HG03066 (cell line): ENCODE measurements around the gene C5orf58.
A peak's percentile ranks its signal among the peaks of the same experiment; 100 is the strongest.

Experiments
- ATAC-seq: cut with Tn5 transposase; IDR thresholded peaks from one replicate; pipeline ENCODE4 v1.9.1; 2021; ENCODE audit warnings: low read depth; ENCODE audit not compliant: unreplicated experiment

C5orf58 gene

DNA sequence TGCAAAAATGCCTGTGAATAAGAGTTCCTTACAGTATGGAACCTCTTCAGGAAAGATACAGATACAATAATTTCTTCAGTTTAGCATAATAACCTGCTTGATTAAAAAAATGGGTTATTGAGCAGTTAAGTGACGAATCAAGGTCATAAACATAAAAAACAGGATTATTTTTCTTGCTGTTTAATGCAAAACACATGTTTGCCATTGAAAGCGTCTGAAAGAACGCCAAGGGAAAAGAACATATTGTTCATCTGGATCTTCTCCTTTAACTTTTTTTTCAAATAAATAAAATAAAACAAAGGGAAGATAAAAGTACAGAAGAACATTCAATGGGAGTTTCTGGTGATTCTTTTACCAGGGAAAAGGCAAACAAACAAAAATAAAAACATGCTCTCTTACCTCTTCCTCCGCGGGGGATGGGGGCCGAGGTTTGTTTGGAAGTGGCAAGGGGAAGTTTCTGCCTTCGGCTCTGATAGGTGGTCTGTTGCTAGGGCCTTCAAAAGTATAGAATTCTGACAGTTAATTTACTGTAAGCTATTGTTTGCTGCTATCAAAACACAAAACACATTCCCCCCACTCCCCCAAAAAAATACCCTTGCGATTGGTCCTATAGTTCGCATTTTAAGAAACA, 20.1 kb downstream of the C5orf58 start:
- ATAC-seq: no peak

DNA sequence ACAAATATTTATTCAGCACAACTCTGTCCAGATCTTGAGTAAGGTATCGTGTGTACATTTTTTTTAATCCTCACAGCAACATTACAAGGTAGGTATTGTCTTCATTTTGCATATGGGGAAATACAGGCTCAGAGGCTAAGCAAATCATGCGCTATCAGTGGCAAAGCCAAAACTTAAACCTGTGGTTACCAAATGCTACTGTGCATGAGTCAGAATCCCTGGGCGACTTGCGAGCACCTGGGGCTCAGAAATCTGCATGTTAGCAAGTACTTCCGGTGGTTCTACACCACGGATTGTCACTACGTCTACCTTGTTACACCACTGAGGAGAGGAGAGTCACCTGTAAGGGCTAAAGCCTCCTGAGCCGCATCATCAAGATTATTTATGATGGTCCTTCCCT, 21.3 kb downstream of the C5orf58 start:
- ATAC-seq: peak; percentile 86

DNA sequence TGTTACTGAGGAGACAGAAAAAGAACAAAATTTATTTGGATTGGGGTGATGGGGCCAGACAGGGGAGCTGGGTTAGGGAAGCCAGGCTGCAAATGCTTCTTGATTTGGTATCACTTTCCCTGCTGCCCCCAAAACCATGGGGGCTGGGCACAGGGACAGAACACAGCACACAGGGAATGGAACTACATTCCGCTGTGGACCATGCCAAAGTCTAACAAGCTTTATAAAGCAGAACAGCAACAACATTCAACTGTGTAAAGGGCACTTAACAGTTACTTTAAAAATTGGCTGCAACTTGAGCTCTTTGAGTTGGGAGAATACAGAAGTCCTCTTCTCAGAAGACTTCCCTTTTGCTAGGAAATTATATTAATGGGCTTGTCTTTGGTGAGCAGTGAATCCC, 23.8 kb downstream of the C5orf58 start:
- no peak for ATAC-seq

DNA sequence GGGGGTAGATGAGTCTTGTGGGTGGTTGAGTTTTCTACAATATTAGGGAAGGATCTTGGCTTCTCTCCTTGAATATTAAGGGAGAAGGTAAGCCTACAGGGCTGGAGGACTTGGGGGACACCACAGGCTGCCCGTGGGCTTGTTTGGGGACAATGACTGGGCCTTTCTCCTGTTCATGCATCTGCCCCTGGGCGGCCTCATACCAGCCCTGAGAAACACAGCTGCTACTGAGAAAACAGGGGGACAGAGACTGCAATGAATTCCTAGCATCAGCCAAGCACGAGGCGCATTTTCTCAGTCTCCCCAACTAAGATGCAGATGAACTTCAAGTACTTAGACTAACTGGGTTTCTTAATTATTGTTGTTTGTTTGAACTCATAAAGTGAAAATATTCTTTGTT, 24.6 kb downstream of the C5orf58 start:
- ATAC-seq: no peak

DNA sequence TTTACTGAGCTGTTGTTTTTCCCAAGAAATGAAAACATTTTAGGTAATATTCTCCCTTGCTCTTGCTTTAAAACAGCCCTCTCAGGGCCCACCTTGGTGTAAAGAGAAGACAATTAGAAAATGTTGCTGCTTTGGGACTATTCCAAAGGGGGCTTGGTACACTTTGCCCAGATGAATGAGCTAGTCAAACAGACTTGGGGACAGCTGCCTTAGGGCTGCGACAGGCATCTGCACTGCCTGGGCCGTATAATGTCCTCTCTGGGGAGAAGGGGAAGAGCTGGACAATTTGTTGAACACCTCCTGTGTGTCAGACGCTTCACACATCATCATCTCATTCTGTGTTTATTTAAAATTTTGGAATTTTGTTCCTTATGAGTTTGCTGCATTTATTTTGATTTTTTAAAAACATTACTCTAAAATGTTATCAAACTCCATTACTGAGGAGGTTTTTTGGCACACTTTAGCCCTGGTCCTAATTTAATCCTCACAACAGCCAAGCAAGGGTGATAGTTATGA, 28.8 kb downstream of the C5orf58 start:
- ATAC-seq: no peak

DNA sequence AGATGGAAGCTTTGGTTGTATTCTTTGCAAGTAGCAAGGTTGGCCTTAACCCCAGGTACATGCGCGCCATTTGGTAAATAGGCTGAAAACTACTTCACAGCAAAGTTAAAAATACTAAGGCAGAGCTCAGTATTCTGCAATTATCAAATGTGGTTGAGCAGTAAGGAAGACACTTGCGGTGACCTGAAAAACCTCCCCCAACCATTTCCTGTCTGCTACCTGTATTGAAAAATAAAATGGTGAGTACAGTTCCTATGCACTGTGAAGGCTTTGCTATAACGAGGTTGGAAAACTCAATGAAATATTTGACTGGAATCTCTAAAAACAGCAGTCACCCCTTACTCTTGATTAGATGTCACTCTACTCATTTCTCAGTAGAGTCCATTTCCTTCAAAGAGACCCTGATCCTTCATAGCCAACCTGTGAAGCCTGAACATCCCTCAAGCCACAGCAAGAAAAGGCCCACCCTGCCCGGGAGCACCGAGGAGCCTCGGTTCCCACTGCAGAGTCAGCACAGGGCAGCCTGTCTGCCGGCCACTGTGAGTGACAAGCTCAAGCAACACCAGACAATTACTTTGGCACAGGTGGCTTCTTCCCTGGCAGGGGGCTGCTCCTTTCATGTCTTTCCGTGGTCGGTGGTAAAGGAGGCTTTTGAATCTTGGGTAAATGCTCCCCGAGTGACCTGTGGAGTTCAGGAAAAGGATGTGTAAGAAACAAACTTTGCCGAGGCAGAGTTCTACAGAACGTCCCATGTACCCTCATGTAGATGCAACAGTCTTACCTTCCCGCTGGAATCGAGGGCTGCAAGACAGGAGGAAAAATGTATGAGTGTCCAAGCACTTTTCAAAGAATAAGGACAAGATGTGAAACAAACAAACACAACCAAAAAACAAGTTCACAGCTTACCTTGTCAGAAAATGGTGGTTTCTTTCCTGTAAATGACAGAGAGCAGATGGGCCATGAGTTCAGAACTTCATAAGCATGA, 29.6 kb downstream of the C5orf58 start:
- no peak for ATAC-seq

DNA sequence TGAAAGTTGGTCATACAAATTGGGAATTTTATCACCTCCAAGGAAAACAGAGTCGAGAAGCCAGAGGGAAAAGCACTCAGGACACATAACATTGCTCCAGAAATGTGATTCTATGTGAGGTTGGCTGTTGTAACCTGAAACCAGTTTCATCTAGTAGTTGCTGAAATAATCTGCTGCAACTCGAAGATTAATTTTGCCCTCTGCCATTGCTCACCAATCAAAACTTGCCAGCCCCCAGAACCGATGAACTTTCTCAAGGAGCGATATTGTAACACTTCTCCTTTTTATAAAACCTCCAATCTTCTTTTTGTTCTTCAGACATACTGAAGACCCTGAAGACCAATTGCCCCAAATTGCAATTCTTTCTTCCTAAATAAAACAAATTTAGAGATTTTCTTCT, 31.1 kb downstream of the C5orf58 start:
- no peak for ATAC-seq

DNA sequence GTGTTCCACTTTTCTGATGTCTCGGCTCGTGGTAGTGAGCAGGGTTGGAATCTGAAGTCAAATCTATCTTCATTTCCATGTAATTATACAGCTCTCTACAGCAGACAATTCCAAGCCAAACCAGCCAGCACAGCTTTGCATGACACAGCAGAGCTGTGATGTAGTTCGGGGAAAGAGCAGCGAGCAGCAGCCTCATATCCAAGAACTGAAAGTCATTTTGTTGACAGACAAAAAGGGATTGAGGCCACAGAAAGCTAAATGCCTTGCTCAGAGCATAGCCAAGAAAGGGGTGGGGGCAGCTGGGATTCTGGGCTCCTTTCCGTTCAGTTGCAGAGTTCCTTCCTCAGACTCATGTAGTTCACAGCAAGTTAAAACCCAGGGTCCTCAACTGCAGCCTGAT, 32.7 kb downstream of the C5orf58 start:
- no peak for ATAC-seq

DNA sequence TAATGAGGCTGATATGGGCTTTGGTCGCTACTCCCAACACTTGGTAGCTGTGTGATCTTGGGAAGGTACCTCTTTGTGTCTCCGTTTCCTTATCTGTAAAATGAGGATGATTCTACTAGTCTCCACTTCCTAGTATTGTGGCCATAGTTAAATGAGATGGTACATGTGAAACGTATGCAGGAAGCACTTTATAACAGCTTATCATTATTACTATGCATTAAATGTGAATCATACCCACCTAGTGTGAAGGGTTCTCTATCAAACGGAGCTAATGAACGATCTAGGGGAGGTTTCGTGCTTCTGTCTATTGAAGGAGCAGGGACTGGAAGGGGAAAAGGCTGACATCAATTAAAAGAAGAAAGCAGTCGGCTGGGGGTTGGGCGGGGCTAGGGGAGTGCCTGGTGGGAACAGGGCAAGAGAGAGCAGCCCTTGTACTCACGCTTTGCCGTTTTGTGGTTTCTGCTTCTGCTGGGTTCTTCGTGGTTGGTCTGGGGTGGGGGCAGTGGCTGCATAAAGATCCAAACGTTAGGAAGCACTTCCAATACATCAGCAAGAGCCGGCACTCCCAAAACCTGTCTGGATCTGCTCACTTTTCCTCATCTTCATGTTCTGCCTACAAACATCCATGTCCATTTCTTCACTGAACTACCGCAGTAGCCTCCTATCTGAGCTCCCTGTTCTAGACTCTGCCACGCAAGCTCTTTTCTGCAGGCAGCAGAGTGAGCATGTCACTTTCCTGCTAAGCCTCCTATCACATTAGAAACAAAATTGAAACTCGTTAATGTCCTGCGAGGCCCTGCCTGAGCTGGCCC, 34.0 kb downstream of the C5orf58 start:
- no peak for ATAC-seq

DNA sequence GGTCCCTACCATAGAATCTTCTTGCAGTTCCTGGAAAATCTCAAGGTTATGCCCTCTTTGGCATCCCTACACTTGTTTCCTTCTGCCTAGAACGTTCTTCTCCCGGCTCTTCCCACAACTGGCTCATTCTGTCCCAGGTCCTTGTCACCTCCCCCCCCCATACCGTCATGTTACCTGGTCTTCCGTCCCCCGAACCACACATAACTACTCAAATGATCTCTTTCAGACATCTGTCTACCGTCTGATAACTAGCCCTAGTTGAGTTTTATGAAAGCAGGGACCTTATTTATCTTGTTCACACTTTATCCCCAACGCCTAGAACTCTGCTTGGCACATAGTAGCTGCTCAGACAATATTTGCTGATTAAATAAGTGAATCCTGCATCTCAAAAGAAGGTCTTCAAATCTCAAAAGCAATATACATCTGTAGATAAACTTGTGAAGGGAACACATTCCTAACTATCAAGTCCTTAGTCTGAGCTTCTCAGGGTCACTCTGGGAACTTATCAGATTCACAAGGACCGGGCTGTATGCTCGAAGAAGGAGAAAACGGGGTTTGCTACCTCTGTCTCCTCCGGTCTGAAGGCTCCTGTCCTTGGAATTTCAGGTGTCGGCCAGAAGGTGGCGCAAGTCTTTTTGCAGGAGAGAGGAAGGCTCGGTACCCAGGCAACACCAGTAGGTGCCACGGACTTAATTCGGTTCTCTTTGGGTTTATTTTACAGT, 34.8 kb downstream of the C5orf58 start:
- ATAC-seq: peak; percentile 87

DNA sequence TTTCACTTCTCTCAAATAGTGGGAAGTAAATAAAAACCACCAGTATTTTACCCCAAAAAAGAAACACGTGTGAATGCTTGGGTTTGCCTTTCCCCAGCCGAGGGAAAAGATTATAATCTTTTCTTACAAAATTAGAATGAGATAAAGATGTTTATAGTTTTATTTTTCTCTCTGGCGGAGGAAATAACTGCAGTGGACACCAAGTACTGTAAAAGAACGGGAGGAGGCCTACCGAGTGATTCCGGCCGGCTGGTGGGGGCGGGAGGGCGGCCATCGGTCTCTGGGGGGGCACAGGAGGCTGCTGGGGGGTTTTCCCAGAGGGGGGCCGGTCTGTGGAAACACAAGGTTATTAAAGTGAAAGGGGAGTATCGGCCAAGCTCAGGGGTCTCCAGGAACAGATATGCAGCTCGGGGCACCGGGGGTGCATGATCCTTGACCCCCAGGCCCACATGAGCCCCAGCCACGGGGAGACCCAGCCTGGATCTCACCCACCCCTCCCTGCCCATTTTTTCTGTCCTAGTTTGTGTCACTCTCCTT, 35.4 kb downstream of the C5orf58 start:
- no peak for ATAC-seq

DNA sequence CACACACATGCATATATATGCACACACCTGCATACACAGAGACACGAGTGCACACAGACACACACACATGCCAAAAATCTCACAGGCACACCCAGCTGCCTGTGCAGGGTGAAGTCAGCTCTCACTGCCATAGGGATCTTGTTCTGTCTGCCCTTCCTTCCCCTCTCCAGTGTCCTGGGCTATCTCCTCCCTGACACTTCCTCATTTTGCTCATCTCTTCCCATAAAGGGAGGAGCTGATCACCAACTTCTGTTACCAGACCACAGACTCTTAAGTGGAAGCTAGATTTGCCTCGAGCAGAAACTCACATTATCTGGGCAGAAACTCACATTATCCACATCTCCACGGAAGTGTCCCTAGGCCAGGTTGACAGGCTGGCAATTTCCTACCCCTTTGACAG, 36.1 kb downstream of the C5orf58 start:
- ATAC-seq: no peak

DNA sequence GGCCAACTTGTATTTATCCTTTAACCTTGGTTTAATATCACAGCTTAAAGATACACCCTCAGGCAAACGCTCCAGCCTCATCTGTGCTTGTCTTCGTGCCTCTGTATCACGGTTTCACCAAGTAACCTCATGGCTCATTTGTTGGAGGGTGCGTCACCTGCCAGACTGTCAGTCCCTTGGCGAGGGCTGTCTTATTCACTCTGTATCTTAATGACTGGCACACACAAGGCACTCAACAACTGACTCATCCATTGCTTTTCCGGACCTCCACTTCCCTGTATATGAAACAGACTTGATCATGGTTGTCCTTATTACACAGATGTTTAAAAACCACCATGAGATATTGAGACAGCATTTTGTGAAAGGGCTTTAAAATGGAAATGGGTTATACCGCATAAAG, 36.8 kb downstream of the C5orf58 start:
- no peak for ATAC-seq

DNA sequence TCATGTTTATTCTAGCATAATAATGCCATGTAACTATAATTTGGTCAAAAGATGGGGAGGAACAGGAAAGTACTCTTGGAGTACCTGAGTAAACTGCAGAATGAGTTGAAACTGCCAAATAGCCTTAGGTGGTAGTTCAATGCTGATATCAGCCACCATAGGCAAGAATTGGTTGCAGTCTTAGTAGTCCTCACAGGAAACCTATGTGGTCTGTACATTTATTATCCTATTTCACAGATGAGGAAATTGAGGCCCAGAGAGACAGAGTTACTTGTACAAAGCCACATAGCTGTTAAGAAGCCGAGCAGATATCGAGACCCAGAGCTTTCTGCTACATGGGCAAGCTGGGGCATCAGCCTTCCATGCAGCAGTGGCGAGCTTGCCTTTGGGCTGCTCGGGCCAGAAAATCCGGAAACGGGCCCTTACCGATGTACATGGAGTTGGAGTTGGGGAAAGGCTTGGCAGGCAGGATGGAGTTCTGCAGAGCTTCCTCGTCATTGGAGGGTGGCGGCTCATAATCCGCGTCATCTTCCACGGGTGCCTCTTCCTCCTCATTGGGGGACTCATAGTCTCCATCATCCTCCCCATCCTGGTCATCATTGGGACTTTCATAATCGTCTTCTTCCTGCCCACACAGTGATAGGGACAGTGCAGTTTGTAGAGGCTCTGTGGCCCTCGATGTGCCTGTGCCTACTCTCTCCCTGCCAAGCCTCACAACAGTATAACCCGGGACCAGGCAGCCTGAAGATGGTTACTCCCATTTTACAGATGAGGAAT, 37.7 kb downstream of the C5orf58 start:
- no peak for ATAC-seq

DNA sequence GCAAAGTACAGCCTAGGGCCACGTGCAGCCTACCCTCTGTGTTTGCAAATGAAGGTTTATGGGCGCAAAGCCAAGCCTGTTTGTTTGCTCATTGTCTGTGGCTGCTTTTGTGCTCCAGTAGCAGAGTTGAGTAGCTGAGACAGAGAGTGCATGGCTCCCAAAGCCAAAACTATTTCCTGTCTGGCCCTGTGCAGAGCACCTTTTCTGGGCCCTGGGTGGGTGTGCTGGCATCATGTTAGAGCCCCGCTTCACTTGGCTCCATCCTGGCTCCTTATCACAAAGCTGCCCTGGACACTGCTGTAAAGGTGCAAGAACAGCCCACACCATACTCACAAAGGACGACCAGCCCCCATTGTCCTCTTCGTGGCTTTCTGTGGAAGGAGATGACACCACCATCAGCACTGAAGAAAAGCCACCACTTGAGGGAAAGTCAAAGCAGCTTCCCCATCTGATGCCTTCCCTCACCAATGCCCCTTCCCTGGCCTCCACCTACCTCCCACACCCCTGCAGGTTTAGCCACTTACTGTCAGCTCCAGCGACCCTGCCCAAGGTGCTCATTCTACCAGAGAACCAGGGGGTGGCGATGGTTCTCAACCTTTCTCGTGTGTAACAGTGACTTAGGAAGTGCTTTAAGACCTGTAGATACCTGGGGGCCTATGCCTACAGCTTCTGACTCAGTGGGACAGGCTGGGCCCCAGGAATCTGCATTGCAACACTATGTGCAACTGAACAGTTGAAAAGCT, 41.4 kb downstream of the C5orf58 start:
- no peak for ATAC-seq

DNA sequence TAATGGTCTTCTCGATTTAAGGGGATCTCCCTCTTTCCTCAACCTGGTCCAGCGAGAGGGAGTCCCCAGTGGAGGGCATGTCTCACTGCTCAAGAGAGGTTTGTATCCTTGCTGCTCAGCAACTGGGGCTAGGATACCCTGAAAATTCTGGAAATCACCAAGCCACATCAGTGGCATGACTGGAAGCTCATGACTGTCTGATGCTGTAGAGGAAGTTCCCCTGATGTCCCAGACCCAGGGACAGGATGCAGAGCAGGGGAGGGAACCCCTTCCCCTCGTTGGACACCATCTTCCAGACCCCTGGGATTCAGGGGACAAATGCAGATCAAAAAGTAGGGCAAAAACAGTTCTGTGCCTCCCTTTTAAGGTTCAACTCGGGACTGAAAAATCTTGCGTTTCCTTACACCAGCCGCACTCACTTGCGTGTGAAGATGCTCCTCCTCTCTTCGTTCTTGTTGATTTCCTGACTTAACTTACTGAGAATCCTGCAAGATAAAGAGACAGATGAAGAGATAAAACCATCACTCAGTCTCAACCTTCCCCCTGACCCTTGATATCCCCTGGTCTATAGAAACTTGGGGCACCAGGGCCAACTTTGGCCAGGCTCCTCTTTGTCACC, 42.7 kb downstream of the C5orf58 start:
- ATAC-seq: no peak

DNA sequence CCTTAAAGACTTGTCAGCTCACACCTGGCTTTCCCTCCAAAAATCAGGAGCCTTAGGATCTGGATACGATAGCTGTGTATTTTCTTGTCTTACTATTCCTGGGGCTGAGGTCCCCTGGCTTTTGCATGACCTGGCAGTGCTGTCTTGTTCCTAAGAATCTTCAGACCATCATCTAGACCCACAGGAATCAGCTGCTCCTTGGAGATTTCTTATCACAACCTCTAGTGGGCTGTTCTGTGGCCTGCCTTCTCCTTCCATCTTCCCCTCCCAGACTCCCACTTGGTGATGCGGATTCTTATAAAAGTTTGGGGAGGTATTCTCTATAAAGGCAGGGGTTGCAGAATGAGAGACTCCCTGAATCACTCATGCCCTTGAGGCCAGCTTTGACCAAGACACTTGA, 43.4 kb downstream of the C5orf58 start:
- no peak for ATAC-seq

DNA sequence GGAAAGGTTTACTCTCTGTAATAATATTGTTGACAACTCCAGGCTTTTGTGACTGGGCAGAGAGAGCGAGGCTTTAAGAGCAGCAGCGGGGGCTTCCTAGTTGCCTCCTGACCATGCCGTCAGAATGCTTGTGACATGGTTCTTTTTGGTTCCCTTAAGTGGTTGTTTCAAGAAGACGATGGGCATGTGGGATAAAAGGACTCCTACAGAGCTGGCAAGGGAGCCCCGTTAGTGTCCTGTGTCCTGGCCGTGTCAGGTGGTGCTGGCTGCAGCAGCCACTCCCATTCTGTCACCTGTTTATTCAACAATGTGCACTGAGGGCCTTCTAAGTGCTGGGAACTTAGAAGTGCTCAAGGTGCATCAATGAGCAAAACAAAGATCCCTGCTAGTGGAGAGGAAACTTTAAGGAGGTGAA, 45.1 kb downstream of the C5orf58 start:
- ATAC-seq: no peak
